ENCODE results near the gene NUTM2D.
"Not testable (repeated sequence)": the region's sequence is repeated elsewhere in the genome, so short reads cannot be mapped to it uniquely, and the experiment has no call there.

Gene NUTM2D

DNA sequence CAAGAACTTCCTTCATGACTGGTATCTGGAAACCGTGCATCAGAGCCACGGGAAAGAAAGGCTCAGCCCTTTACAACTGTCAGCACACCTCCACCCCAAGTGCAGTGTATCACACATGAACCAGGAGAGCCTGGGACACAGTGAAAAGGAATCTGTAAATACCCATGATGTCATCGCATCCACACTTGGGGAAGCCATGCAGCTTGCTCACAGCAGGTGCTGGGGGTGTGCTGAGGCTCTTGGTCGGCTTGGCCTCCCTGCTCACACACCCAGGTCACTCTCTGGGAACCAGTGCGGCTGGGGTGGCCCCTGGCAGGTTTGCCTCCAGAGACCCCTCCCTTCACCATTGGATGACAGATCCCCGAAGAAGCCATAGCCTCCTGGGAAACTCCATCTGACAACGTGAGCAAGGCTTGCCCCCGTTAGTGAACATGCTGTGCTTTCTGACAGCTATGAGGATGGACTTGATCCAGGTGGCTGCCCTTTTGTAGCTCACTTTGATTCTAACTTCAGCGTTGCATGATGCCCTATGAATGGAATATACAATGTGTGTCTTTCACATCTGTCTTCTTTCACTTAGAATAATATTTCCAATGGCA is 12.1 kb downstream of the NUTM2D start:
- not testable (repeated sequence) for DNase-seq (ENCODE audit: low read depth in 2 of 2)

DNA sequence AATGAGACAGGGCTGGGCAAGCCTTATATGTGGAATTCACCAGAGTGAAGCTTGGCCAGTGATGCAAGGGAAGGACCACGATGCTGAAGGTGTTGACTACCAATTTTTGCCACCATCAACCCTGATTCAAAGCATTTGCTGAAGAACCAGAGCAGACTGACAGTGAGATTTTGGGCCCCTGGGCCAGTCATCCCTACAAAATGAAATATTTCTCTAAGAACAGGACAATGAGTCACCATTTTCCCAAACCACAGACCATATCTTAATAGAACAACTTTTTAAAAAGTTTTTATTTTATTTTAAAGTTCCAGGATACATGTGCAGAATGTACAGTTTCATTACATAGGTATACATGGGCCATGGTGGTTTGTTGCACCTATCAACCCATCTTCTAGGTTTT is 16.5 kb downstream of the NUTM2D start:
- not testable (repeated sequence) for DNase-seq (ENCODE audit: low read depth in 2 of 2)

DNA sequence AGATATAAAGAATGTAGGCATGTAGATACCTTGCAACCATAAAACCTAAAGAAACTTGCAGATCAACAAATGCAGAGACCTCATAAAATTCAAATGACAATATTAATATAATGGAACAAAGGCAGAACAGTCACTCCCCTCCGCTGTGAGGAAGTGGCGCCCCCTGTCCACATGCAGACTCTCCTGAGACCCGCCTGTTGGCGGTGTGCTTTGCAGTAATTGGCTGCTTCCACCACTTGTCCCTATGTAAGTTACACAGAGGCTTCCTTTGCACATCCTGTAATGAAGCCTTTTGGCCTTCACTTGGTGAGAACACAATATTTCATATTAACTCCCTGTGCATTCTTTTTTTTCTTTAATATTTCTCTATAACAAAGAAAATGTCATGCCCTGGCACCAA is 21.6 kb downstream of the NUTM2D start:
- not testable (repeated sequence) for DNase-seq (ENCODE audit: low read depth in 2 of 2)

DNA sequence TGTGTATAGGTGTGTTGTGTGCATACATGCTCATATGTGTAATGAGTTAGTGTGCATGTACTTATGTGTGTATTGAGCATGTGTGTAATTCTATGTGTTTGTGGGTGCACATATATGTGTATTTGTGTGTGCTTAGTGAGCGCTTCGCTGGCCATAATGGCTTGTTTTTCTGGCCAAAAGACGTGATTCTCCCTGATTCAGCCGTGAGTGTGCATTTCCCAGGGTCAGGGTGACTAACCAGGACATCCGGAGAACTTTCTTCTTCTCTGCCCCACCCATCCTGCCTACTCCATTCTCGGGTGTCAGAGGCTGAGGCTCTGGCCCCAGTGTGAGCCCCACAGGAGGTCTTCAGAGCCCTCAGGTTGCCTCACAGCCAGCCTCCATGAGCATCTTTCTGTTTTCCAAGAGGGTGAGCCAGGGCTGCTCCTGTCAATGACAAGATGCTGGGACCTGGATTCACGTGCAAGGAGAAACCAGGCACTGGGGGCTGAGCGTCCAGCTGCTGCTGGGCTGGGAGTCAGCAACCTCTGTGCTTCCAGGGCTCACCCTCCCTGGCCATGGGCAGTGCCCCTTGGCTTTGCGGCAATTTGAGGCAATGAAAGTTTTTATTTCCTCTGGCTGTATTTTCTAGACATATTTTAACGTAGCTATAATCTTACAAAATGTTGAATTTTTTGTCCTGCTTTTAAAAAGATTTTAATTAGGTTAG is 25.8 kb downstream of the NUTM2D start:
- not testable (repeated sequence) for DNase-seq (ENCODE audit: low read depth in 2 of 2)

DNA sequence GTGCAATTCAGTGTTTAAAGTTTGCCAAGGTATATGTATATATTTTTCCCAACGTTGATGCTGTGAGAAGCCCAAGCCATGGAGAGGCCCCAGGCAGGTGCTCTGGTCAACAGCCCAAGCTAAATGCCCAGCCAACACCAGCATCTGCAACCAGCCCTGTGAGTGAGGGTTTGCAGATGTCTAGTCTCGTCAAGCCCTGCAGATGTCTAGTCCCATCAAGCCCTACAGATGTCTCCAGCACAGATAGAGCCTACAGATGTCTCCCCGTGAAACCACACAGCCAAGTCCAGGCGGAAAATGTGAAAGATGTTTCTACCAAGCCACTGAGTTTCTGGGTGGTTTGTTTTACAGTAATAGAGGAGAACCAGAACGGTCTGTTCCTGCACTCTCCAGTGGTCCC is 26.7 kb downstream of the NUTM2D start:
- DNase-seq (ENCODE audit: low read depth in 2 of 2) = not testable (repeated sequence)

DNA sequence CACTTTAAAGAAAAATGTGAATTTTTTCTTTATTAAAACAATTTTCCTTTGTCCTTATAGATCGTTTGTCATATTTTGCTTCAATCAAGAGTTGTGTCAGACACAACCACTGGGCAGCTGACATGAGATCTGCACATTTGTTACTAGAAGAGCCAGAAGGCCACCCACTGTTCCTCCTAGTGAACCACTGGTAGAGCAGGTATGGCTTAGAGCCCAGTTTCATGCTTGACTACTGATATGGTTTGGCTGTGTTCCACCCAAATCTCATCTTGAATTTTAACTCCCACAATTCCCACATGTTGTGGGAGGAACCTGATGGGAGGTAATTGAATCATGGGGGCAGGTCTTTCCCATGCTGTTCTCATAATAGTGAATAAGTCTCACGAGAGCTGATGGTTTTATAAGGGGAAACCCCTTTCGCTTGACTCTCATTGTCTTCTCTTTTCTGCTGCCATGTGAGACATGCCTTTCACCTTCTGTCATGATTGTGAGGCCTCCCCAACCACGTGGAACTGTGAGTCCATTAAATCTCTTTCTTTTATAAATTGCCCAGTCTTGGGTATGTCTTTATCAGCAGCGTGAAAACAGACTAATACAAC is 28.3 kb downstream of the NUTM2D start:
- DNase-seq (ENCODE audit: low read depth in 2 of 2) = not testable (repeated sequence)

DNA sequence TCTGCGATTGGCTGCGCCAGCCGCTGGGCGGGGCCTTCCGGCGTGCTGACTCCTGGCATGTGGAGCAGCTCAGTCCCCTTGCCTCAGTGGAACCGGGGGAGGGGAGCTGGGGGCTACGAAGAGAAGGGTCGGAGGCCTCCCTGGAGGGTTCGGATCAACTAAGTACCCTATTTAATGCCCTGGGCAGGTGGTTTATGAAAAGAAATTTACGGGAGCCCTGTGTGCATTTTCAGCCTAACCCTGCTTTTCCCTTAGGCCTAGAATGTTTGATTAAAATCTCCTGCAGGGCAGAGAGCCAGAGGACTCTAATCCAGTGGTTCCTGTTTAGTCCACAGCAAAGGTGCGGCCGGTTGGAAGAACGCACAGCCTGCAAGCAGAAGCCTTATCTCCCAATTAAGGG is 33.8 kb downstream of the NUTM2D start:
- DNase-seq (ENCODE audit: low read depth in 2 of 2) = not testable (repeated sequence)

DNA sequence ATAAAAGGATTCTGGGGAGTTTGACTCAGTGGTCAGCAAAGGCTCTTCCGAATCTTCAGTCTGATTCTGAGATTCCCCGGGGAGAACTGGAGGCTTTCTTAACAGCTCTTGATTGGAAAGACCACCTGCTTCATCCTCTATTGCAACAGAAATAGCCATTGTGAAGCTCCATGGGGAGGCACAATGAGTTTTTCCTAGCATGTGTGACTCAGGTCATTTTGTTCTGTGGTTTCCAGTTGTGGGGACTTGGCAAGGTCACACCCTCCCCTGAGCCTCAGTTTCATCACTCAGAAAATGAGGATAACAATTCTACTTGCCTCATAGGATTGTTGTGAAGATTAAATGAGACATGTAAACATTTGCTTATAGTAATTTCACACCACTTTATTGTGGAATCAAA is 38.7 kb downstream of the NUTM2D start:
- not testable (repeated sequence) for DNase-seq (ENCODE audit: low read depth in 2 of 2)

DNA sequence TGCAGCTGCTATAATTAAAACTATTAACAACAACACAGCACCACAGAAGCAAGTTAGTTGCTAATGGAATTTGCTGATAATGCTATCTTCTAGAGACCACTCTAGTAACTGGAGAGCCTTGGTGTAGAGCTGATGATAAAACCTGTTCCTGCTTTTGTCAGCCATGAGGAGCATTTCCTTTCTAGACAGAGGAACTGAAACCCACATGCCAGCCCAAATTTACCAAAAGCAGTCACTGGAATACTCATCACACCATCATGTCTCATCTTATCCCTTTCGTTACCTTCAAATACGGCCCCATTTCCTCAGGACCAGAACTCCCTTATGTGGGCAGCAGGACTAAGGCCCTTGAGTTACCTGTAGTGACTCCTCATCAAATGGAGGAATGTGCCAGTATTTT is 40.9 kb downstream of the NUTM2D start:
- DNase-seq (ENCODE audit: low read depth in 2 of 2) = not testable (repeated sequence)

DNA sequence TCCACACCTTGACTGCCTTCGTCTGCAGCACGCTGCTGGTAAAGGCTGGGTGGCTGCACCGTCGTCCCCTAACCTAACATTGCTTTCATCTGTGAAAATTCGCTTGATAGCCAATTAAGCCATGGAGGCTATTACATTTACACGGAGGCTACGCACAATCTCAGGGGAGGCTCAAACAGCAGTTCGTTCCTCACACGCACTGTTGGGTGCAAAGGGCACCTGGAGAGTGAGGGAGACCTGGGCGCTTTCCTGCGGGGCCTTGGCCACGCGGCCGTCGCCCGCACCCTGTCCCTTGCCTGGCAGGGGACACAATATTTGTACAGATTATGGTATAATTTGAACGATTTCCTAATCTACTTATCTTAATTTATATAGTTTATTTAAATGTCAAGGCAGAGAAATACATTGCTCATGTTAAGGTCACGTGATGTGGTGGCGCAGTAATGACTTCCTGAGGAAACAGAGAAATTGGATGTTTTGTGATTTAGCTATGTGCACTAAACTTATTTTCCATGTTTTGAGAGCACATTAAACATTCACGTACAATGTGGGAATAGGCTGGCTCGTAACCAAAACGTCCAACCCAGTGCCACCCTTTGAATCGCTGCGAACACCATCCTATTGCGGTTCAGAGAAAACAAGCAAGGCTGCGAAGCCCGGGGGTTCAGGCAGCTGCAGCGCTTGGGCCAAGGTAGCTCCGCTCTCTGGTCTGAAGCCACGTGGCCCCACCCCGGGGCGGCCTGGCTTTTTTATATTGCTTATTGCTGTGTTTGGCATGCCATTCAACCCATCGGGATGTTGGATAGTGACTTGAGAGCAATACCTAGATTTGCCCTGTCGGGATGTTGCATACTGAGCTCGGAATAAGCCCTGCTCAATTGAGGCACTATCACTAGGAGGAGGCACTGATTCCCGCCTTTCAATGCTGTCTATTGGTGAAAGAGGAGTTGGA is 50.2 kb downstream of the NUTM2D start:
- not testable (repeated sequence) for DNase-seq (ENCODE audit: low read depth in 2 of 2)

DNA sequence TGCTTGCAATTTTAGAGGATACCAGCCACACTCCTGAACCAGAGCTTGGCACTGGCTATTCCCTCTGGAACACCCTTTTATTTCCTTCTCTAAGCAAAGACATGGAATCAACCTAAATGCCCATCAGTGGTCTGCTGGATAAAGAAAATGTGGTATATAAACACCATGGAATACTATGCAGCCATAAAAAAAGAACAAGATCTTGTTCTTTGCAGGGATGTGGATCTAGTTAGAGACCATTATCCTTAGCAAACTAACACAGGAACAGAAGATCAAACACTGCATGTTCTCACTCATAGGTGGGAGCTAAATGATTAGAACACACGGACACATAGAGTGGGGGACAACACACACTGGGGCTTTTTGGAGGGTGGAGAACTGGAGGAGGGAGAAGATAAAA is 56.4 kb downstream of the NUTM2D start:
- DNase-seq (ENCODE audit: low read depth in 2 of 2) = not testable (repeated sequence)
